Stimulated activated CD4-positive, alpha-beta T cell treated with anti-CD3 and anti-CD28 coated beads, TNF-alpha, amount 100 ng/mL, for 24 hours (primary cell): ENCODE results near the gene GAB2.
"Not testable (repeated sequence)": the region's sequence is repeated elsewhere in the genome, so short reads cannot be mapped to it uniquely, and the experiment has no call there.

ENCODE experiments used
- DNase-seq, 3 experiments: peaks; one replicate each; pipeline ENCODE4 v3.0.0-alpha.2; 2020; ENCODE audit warnings: low read depth in 3 of 3

GAB2 gene

DNA sequence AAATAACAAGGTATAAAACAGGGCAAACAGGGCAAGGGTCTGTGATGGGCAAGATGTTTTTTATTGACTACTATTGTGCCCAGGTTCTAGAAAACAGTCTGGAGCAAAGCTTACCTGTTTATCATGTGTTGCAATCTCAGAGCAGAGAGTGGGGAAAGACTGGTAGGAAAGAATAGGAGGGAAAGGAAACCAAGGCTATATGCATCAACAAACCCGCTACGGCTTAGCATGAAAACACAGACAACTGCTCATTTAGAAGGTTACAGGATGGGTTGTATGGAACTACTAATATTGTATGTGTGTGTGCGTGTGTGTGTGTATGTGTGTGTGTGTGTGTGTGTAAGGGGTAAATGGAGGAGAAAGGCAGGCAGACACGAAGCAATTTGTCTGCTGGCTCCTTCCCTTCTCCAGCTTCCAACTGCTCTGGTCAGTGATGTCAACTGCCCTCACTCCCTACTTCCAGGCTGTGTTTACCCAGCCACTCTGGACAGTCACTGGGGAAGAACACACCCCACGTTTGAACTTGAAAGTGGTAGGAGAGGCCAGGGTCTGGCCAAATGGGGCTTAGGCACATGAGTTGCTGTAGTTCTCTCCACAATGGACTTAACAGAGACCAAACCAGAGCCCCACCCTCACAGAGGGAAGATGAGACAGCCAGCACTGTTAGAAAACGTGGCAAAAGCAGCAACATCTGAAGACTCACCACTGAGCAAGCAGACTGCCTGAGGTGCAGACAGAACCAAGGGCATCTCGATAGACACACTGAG lies 47.0 kb downstream of the GAB2 start:
- DNase-seq, result no peak

DNA sequence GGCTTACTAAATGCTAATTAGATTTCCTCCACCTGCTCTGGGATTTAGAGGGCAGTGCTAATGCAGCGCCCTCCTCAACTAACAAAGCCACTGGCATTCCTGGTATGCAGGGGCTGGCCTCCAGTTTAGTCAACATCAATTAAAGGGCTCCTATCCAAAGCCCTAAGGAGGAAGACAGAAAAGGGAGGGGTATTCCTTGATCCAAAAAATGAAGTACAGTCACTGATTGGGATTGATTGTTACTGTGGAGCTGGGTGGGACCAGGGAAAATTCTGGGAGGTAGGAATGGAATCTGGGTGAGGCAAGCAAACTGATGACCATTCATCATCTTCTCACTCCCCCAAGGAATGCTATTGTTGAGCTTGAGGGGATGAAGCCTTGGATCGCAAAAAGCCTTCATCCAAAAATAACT lies 52.2 kb downstream of the GAB2 start:
- DNase-seq, result no peak

GRCh38 chr11:78364128-78364751 lies 53.4 kb downstream of the GAB2 start:
- DNase-seq, result no peak

DNA sequence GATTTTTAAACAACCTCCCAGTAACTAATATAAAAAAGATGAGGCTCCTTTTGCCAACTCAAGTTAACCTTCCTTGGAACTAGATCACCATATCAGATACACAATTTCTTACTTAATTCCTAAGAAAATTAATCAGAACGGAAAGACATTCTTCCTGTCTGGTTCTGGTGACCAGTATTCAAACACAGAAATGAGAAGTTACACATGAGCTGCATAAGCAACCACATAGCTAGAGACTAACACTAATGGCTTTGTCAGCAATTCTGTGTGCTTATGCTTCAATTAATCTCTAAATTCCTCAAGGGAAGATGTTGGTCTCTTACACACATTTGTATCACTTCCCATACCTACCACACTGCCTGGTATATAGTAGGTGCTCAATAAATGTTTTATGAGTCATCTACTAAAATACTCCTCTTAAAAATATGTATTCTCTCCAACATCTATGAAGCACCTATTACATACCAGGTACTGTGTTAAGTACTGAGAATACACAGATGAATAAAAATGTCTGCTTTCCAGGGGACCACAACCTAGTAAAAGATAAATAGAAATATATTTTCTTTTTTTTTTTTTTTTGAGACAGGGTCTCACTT lies 54.5 kb downstream of the GAB2 start:
- no peak for DNase-seq

- DNase-seq, result no peak
Observed at GRCh38 chr11:78361228-78361627, 56.4 kb downstream of the GAB2 start.

GRCh38 chr11:78359921-78360320 lies 57.7 kb downstream of the GAB2 start:
- no peak for DNase-seq

DNA sequence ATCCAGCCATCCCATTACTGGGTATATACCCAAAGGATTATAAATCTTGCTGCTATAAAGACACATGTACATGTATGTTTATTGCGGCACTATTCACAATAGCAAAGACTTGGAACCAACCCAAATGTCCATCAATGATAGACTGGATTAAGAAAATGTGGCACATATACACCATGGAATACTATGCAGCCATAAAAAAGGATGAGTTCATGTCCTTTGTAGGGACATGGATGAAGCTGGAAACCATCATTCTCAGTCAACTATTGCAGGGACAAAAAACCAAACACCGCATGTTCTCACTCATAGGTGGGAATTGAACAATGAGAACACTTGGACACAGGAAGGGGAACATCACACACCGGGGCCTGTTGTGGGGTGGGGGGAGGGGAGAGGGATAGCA lies 59.7 kb downstream of the GAB2 start:
- DNase-seq, result not testable (repeated sequence)

DNA sequence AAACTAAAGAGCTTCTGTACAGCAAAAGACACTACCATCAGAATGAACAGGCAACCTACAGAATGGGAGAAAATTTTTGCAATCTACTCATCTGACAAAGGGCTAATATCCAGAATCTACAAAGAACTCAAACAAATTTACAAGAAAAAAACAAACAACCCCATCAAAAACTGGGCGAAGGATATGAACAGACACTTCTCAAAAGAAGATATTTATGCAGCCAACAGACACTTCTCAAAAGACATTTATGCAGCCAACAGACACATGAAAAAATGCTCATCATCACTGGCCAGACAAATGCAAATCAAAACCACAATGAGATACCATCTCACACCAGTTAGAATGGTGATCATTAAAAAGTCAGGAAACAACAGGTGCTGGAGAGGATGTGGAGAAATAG lies 60.2 kb downstream of the GAB2 start:
- DNase-seq, result not testable (repeated sequence)

- not testable (repeated sequence) for DNase-seq
Observed at GRCh38 chr11:78355742-78356141, 61.9 kb downstream of the GAB2 start.

- no peak for DNase-seq
Observed at GRCh38 chr11:78355309-78355705, 62.3 kb downstream of the GAB2 start.

DNA sequence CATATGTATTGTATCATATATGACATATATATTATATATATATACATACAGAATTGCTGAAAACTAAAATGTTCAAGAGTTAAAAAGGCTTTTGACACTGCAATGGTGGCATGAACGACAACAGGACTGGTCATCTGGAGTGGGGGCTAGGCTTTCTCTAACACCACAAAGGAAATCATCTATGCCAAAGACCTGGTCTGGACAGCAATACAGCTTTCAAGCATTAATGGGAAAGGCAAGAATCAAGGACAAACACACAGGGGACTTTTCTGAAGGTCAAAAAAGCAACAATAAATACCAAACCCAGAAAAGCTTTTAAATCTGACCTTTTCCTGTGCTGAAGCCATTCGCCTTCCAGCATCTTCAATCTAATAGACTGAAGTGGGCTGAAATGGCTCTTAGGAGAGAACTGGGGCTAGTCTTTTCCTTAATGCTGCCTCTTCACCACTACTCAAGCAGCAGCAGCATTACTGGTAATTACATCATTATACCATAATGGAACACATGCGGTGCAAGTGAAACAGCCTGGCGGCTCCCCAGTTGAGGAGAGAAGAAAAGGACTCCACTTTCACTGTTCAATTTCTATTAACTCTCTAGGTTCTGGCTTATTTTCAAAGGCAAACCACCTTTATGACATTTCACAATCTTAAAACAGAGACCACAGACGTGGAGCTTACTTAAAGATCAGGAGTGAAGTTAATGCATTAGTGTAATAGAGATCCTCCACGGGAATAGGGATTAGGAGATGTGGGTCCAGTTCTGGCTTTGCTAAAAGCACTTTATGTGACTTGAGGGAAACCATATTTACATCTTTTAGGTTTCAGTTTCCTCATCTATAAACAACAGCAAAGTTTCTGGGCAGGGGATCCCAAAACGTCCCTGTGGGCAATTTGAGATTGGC lies 63.0 kb downstream of the GAB2 start:
- no peak for DNase-seq

DNA sequence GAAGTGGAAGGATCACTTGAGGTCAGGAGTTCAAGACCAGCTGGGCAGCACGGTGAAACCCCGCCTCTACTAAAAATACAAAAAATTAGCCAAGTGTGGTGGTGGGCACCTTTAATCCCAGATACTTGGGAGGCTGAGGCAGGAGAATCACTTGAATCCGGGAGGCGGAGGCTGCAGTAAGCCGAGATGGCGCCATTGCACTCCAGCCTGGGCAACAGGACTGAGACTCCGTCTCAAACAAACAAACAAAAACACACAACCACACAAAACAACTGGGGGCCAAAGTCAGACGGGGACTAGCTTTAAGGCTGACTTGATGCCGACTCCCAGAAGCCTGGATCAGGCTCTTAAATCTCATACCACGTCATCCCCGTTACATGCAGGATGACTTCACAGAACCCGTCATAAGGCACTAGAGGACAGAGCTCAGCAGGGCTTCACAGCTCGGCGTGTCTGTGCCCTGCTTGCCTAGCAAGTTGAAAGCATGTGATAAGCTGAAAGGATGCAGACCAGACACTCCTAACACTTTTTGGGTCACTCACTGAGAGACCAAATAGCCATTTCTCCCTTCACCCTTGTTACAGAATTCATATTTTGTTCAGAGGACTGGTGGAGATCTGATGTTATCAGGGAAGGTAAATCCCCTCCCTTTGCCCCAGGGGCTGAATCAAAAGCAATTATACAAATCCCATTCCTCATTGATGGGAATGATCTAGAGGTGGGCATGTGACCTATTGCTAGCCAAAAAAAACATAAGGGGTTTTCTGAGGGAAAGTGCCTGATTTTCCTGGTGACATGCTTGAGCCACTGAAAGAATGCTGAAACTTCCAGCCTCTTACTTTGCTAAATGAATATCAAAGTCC lies 65.4 kb downstream of the GAB2 start:
- no peak for DNase-seq

GRCh38 chr11:78351193-78351592 lies 66.4 kb downstream of the GAB2 start:
- DNase-seq, result no peak

GRCh38 chr11:78350646-78351165 lies 66.9 kb downstream of the GAB2 start:
- DNase-seq, result no peak

- DNase-seq, result no peak
Observed at GRCh38 chr11:78350091-78350645, 67.5 kb downstream of the GAB2 start.

- DNase-seq, result no peak
Observed at GRCh38 chr11:78349624-78350023, 68.0 kb downstream of the GAB2 start.

GRCh38 chr11:78349114-78349513 lies 68.5 kb downstream of the GAB2 start:
- no peak for DNase-seq

GRCh38 chr11:78347956-78348355 lies 69.7 kb downstream of the GAB2 start:
- DNase-seq, result no peak

- no peak for DNase-seq
Observed at GRCh38 chr11:78346799-78347198, 70.8 kb downstream of the GAB2 start.

- DNase-seq, result no peak
Observed at GRCh38 chr11:78345450-78345849, 72.2 kb downstream of the GAB2 start.

- no peak for DNase-seq
Observed at GRCh38 chr11:78344676-78345075, 72.9 kb downstream of the GAB2 start.
